ENCODE data around the gene SEMA5B.

Gene SEMA5B

DNA sequence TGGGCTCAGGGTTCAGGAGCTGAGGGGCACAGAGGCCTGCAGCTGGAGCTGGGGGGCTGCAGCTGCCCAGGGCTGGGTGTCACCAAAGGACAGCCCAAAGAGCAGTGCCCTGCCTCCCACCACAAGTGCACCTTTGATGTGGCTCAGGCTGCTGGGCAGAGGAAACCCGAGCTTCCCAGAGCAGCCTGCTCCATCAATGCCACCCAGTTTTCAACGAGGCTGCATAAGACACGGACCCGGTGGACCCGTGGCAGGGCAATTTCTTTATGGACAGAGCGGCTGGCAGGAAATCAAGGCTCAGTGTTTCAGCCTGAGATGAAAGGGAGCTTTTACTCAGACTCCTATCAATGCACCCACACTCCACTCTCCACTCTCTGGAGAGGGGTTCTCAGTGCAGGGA, 18.7 kb downstream of the SEMA5B start:
- no peak overlapping the region for H3K4me3 ChIP-seq (ENCODE audit: low read length)
- no peak for TF ChIP-seq CTCF (conservative IDR thresholded peaks at IDR 0.05; ENCODE audit: low read length)
- DNase-seq (ENCODE audit: low read depth): no peak

DNA sequence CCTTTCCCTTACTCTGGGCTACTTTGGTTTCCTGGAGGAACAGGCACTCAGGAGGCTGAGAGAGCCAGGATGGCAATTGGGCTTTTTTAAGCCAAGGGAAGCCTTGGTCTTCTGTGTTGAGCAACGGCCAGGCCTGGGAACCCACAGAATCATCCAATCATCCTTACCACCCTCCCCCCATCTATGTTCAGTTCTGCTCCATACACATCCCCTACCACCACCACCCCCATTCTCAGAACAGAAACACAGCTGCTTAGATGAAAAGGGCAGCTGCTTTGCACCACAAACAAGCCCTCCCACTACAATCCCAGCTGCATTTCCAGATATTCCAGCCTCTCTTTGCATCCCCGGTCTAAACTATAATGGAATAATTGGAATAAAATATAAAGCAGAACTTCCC, 21.0 kb downstream of the SEMA5B start:
- DNase-seq (ENCODE audit: low read depth): no peak
- no peak overlapping the region for H3K4me3 ChIP-seq (ENCODE audit: low read length)
- no peak for TF ChIP-seq CTCF (conservative IDR thresholded peaks at IDR 0.05; ENCODE audit: low read length)

- H3K4me3 ChIP-seq (ENCODE audit: low read length): no peak overlapping the region
- no peak for DNase-seq (ENCODE audit: low read depth)
- no peak for TF ChIP-seq CTCF (conservative IDR thresholded peaks at IDR 0.05; ENCODE audit: low read length)
These were observed 22.3 kb downstream of the SEMA5B start for GRCh38 chr3:123005291-123005690.

- no peak for DNase-seq (ENCODE audit: low read depth)
- no peak overlapping the region for H3K4me3 ChIP-seq (ENCODE audit: low read length)
- TF ChIP-seq CTCF (conservative IDR thresholded peaks at IDR 0.05; ENCODE audit: low read length): no peak
These were observed 23.2 kb downstream of the SEMA5B start for GRCh38 chr3:123004201-123004918.

DNA sequence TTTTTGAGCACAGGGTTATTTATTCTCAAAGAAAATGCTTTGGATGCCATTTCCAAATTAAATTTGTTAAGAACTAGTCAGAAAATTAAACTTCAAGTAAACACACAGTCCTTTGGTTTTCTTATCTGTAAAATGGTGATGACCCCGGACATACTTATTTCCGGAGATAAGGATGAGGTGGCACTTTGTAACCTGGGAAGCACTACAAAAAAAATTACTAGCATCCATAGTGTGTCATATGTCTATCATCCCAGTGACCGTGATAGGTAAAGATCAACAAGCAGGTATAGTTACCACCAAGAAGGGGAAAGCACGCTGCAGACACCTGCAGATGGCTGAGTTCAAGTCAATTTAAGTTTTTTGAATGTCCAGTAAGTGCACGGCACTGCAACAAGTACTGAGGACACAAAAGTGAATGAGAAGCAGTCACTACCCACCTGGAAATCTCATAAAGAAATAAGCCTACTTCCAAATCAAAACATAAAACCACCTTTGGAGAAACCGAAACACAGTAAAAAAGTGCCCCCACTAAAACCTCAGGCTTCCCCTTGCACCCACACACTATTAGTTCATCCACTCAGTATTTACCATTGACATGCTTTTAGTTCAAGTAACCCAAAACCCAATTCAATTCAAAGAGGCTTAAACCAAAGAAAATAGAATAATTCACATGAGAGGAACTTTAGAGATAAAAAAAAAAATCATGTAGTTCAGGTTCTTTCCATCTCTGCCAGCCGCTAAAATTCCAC, 24.6 kb downstream of the SEMA5B start:
- DNase-seq (ENCODE audit: low read depth): no peak
- no peak overlapping the region for H3K4me3 ChIP-seq (ENCODE audit: low read length)
- no peak for TF ChIP-seq CTCF (conservative IDR thresholded peaks at IDR 0.05; ENCODE audit: low read length)

DNA sequence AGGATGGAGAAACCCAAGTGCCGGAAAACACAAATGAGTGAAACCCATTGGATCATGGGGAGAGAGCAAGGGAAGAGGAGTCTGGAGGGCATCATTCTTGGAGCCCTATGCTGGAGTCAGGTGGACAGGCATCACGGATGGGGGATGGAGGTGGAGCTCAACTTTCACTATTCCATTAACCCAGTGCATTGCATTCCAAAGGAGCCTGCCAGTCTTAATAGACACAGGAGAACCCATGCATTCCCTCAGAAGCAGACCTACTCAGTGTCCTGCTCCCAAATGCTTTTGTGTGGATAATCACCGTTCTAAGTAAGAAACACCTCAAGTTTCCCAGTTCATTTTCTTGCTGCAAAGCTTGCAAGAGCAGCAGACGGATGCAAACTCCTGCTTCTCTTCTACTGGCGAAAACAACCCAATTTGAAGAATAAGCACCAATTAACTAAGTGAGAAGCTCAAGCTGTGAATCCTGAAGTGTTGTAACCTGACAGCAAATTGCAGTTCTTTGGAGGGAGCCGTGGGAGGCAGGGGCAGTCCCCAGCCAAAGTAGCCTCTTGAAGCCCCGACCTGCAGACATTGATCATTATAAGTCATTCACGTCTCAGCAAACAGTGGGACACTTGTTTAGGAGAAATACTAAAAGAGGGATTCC, 25.3 kb downstream of the SEMA5B start:
- TF ChIP-seq CTCF (conservative IDR thresholded peaks at IDR 0.05; ENCODE audit: low read length): no peak
- no peak for DNase-seq (ENCODE audit: low read depth)
- no peak overlapping the region for H3K4me3 ChIP-seq (ENCODE audit: low read length)

All from AG10803 (cell line).